ENCODE results near the gene NR2E3.
"Not testable (repeated sequence)": the region's sequence is repeated elsewhere in the genome, so short reads cannot be mapped to it uniquely, and the experiment has no call there.

NR2E3 gene

DNA sequence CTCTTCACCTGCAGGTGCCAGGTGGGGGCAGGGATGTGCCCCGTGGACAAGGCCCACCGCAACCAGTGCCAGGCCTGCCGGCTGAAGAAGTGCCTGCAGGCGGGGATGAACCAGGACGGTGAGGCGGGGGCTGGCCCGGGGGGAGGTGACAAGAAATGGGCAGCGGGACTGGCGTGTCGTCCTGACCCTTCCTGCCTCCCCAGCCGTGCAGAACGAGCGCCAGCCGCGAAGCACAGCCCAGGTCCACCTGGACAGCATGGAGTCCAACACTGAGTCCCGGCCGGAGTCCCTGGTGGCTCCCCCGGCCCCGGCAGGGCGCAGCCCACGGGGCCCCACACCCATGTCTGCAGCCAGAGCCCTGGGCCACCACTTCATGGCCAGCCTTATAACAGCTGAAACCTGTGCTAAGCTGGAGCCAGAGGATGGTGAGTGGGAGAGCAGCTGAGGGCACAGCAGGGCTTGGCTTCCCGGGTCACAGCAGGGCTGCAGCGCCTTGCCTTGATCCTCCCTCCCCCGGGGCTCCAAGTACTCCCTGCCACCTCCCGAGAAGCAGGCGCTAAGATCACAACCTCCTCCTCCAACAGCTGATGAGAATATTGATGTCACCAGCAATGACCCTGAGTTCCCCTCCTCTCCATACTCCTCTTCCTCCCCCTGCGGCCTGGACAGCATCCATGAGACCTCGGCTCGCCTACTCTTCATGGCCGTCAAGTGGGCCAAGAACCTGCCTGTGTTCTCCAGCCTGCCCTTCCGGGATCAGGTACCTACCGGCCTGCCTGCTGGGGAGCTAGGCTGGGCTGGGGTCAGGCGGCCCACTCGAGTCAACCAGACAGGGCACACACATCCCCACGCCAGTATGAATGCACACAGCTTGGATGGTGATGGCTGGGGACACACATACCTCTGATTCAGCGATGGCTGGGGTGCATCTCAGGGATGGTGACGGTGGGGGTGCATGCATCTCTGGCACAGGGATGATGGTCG lies 1.7 kb downstream of the NR2E3 start:
- peak in 1 of 10 donors; percentile 70 for DNase-seq
- intact Hi-C loops (cut with DNase I): no loop called here

DNA sequence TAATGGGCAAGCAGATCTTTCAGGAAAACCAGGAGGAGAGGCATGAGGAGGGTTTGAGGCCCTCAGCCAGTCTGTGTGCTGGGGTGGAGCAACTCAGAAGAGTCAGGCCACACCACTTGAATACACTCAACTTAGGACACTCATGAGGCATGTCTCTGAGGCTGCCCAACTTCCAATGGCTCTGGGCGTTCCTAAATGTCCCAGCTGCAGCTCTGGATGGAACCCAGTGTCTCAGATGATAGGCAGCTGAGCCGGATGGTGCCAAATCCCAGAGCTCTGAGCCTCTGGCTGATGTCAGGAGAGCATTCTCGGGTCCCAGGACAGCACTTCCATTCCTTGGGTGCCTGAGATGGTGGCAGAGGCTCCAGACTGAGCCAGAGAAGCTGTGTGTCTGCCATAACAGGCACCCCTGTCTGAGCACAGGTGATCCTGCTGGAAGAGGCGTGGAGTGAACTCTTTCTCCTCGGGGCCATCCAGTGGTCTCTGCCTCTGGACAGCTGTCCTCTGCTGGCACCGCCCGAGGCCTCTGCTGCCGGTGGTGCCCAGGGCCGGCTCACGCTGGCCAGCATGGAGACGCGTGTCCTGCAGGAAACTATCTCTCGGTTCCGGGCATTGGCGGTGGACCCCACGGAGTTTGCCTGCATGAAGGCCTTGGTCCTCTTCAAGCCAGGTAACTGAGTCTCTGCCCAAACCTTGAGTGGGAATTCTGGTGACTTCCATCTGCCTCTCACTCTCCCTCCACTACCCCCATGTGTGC lies 2.8 kb downstream of the NR2E3 start:
- intact Hi-C loops (cut with DNase I): no loop called here
- DNase-seq: peak in 2 of 10 donors; percentile 67 to 84

GRCh38 chr15:71813723-71814470 lies 3.5 kb downstream of the NR2E3 start:
- intact Hi-C loops (cut with DNase I): no loop called here
- DNase-seq: peak in 1 of 10 donors; percentile 73

DNA sequence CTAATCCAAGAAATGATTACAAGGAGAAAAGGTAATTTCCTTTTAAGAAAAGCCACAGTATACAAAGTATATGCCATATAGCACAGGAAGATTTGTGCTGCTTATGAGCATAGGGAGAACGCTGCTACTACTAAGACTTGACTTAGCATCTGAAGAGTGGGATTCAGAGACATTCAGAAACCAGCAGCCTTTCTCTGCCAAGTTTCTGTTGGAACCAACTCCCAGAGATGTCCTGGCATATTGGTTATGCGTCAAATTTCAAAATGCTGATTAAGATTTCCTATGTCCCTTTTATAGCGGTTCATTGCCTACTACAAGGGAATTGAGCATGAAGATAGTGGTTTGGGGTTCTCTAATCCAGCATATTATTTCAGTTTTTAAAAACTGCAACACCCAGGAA lies 4.9 kb downstream of the NR2E3 start:
- DNase-seq: no peak
- intact Hi-C loops (cut with DNase I): no loop called here

- intact Hi-C loops (cut with DNase I): no loop called here
- no peak for DNase-seq
Observed at GRCh38 chr15:71817351-71817750, 7.0 kb downstream of the NR2E3 start.

GRCh38 chr15:71820127-71820526 lies 9.8 kb downstream of the NR2E3 start:
- intact Hi-C loops (cut with DNase I): no loop called here
- DNase-seq: no peak

- DNase-seq: no peak
- intact Hi-C loops (cut with DNase I): no loop called here
Observed at GRCh38 chr15:71821547-71822129, 11.3 kb downstream of the NR2E3 start.

DNA sequence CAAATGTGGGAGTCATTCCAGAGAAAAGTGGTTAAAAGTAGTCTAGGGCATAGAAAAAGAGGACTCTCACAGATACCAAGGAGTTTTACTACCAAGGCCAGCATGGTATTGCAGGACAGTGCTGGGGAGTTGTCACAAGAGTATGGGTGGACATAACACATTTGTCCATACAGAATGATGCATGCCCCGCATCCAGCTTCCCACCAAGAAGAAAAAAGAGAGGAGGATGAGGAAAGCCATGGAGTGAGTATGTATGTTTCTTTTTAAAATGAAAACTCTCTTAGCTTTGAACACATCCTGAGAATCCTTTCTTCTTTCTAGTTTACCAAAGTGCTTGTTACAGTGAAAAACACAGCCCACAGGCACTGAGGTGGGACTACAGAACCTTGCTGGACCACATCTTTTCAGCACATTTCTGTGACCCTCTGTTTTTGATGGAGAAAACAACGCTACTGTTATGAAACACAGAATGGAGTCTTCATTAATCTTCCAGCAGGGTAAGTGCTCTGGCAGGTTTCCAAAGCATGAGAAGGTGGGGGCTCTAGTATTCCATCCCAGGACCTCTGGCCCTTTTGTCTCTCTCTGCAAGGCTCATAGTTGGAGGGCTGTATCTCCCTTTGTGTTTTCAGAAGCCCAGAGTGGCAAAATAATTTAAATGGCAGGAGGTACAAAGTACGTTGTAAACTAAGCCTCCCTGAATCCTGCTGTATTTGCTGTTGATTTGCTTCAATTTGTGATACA lies 12.7 kb downstream of the NR2E3 start:
- intact Hi-C loops (cut with DNase I): no loop called here
- no peak for DNase-seq

DNA sequence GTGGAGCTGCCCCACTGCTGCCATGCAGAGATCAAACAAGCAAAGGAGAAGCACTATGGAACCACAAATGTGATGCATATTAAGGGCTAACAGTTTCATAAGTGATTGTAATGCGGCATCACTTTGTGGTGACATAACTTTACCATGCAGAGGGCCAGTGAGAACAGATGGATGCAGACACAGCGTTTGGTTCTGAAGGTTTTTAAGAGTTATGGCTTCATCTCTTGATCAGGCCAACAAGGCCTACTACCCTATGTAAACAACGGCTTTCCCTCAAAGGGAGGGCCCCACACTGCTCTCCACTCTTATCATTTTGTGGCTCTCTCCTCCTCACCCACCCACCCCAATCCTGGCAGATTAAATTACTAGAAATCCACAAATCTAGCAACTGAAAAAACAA lies 13.4 kb downstream of the NR2E3 start:
- no peak for DNase-seq
- intact Hi-C loops (cut with DNase I): no loop called here

DNA sequence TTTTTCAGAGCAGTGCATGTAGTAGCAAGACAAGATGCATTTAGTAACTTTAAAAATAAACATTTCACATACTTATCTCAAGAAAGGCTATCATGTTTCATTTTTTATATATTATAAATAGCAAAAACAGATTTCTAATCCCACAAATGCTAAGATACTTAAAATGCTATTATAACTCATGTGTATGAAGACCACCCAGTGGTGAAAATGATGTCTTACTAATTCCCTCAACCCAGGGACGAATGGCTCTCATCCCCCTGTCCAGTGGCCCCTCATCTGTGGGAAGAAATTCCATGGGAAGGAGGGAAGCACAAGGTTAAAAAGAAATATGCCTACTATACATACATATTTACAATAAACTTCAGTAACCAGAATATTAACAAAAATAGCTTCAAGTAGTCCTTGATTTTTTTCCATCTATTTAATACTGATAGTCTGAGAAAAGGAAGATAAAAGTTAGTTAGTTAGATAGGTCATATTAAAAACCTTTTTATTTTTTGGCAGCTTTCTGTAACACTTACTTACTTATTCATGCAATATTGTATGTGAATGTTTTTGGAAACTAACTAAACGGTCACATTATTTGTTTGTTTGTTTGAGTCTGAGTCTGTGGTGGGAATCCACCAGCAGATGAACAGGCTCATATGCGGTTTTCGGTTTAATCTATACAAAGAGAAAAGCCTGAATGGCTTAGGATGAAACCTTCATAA lies 14.8 kb downstream of the NR2E3 start:
- intact Hi-C loops (cut with DNase I): no loop called here
- no peak for DNase-seq

DNA sequence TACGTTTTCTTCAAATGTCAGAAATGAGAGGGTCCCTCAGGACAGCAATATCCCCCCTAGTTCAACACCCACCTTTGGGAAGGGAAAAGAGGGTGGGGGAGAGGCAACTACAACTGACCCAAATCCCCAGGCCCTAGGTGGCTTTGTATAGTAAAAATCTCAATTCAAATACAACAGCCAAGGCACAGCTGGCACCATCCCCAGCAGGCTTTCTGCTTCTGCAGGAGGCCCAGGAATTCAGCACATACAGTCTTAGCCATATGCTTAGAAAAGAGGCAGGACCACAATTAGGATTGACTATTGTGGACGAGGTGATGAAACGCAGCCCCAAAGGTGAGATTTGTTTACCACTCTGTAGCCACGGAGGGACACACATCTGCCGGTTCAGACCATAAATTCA lies 15.8 kb downstream of the NR2E3 start:
- intact Hi-C loops (cut with DNase I): no loop called here

GRCh38 chr15:71830981-71831380 lies 20.6 kb downstream of the NR2E3 start:
- intact Hi-C loops (cut with DNase I): no loop called here

More for the DNA sequence above, 15.8 kb downstream of the NR2E3 start:
- no peak for DNase-seq

GRCh38 chr15:71841563-71841962 lies 31.2 kb downstream of the NR2E3 start:
- intact Hi-C loops (cut with DNase I): no loop called here

More at GRCh38 chr15:71830981-71831380, 20.6 kb downstream of the NR2E3 start:
- DNase-seq: no peak

DNA sequence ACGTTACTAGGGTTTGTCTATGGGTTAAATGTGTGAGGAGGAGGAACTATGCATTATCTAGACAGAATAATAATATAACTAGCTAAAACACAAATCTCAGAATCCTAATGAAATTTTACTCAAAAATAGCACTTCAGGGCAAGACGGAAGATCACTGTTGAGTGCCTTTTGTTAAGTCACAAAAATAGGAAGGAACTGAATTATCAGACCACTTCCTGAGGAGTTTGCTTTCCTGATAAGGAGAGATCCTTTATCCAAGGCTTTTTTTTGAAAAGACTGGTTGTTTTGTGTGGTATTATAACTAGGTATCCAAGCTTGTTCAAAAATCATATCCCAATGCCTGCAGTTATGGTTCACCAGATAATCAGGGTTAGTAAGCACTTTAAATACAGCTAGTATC lies 34.6 kb downstream of the NR2E3 start:
- DNase-seq: no peak
- intact Hi-C loops (cut with DNase I): no loop called here

More at GRCh38 chr15:71841563-71841962, 31.2 kb downstream of the NR2E3 start:
- DNase-seq: no peak

- intact Hi-C loops (cut with DNase I): no loop called here
Observed at GRCh38 chr15:71853543-71853942, 43.2 kb downstream of the NR2E3 start.

DNA sequence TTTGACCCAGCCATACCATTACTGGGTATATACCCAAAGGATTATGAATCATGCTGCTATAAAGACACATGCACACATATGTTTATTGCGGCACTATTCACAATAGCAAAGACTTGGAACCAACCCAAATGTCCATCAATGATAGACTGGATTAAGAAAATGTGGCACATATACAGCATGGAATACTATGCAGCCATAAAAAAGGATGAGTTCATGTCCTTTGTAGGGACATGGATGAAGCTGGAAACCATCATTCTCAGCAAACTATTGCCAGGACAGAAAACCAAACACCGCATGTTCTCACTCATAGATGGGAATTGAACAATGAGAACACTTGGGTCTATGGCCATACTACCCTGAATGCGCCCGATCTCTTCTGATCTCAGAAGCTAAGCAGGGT lies 47.9 kb downstream of the NR2E3 start:
- DNase-seq; intact Hi-C loops (cut with DNase I): not testable (repeated sequence)

More at GRCh38 chr15:71853543-71853942, 43.2 kb downstream of the NR2E3 start:
- DNase-seq: no peak
